HG03060 (cell line): ENCODE data around the gene NRTN.

Source experiments
- ATAC-seq: cut with Tn5 transposase; IDR thresholded peaks from one replicate; pipeline ENCODE4 v1.9.1; 2021; ENCODE audit warnings: low read depth, moderate number of reproducible peaks; ENCODE audit not compliant: unreplicated experiment

Gene NRTN

GRCh38 chr19:5811117-5811516 lies 6.2 kb downstream of the NRTN start:
- no peak for ATAC-seq

- ATAC-seq: no peak
Observed at GRCh38 chr19:5814123-5814851, 9.4 kb downstream of the NRTN start.

- no peak for ATAC-seq
Observed at GRCh38 chr19:5814852-5815246, 10.0 kb downstream of the NRTN start.

GRCh38 chr19:5817218-5817617 lies 12.4 kb downstream of the NRTN start:
- no peak for ATAC-seq

GRCh38 chr19:5818594-5818993 lies 13.7 kb downstream of the NRTN start:
- no peak for ATAC-seq

- ATAC-seq: no peak
Observed at GRCh38 chr19:5820785-5821184, 15.9 kb downstream of the NRTN start.

GRCh38 chr19:5821521-5822180 lies 16.8 kb downstream of the NRTN start:
- ATAC-seq: no peak

- ATAC-seq: no peak
Observed at GRCh38 chr19:5822181-5822844, 17.4 kb downstream of the NRTN start.

GRCh38 chr19:5823579-5824281 lies 18.9 kb downstream of the NRTN start:
- no peak for ATAC-seq

GRCh38 chr19:5824751-5825150 lies 19.9 kb downstream of the NRTN start:
- ATAC-seq: no peak

- no peak for ATAC-seq
Observed at GRCh38 chr19:5825178-5825577, 20.3 kb downstream of the NRTN start.

GRCh38 chr19:5826531-5827341 lies 21.9 kb downstream of the NRTN start:
- no peak for ATAC-seq

GRCh38 chr19:5827342-5827890 lies 22.5 kb downstream of the NRTN start:
- no peak for ATAC-seq

GRCh38 chr19:5827891-5828660 lies 23.2 kb downstream of the NRTN start:
- peak; percentile 58 for ATAC-seq

GRCh38 chr19:5828661-5829566 lies 24.0 kb downstream of the NRTN start:
- ATAC-seq: no peak

GRCh38 chr19:5829567-5830310 lies 24.9 kb downstream of the NRTN start:
- ATAC-seq: no peak

- no peak for ATAC-seq
Observed at GRCh38 chr19:5831159-5831558, 26.3 kb downstream of the NRTN start.

GRCh38 chr19:5832061-5832460 lies 27.2 kb downstream of the NRTN start:
- no peak for ATAC-seq
